AG09319 (cell line): Measurements from ENCODE around the gene PCED1B.

Experiments used
- DNase-seq: peaks from one replicate; pipeline ENCODE4 v3.0.0-alpha.2; 2010; ENCODE audit warnings: low read depth; ENCODE audit errors: extremely low read depth
- TF ChIP-seq, protein P1 (sequence below): IDR thresholded peaks from 2 replicates; pipeline ENCODE4 v1.5.1; 2011; ENCODE audit warnings: low read depth, mild to moderate bottlenecking, inconsistent platforms, low read length, moderate library complexity

The PCED1B gene

DNA sequence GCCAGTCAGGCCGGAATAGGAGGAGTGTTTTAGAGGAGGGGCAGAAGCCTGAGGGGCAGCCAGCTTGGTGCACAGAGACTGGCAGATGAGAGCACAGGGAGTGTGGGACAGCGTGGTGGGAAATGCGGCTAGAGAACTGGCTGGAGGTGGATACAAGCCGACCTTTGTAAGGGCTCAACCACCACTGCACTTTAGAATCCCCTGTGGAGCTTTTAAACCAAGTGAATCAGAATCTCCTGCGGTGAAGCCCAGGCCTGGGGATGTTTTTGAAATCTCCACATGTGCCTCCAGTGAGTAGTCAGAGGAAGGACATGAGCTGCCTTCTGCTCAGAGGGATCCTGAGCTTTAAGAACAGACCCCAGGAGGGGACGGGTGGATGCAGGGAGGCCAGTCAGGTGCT, 10.9 kb upstream of the PCED1B start:
- TF ChIP-seq, protein P1, sequence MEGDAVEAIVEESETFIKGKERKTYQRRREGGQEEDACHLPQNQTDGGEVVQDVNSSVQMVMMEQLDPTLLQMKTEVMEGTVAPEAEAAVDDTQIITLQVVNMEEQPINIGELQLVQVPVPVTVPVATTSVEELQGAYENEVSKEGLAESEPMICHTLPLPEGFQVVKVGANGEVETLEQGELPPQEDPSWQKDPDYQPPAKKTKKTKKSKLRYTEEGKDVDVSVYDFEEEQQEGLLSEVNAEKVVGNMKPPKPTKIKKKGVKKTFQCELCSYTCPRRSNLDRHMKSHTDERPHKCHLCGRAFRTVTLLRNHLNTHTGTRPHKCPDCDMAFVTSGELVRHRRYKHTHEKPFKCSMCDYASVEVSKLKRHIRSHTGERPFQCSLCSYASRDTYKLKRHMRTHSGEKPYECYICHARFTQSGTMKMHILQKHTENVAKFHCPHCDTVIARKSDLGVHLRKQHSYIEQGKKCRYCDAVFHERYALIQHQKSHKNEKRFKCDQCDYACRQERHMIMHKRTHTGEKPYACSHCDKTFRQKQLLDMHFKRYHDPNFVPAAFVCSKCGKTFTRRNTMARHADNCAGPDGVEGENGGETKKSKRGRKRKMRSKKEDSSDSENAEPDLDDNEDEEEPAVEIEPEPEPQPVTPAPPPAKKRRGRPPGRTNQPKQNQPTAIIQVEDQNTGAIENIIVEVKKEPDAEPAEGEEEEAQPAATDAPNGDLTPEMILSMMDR, result no peak
- DNase-seq, result no peak

DNA sequence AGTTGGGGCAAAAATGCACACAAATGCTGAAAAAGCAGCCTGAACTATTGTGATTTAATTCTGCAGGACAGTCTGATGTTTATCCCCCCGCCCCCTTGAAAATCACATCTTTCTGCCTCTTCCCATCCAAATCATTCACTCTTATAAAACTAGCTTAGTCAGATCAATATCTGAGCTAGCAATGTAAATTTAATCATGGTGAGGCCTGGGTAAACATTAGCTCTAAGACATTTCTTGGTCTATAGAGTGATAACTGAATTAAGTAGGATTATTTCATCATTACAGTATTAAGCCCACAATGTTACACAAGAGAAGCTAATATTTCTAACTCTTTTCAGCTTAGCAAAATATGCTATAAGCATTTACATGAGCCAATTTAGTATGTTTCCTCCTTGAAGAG, 9.1 kb upstream of the PCED1B start:
- TF ChIP-seq, protein P1, result no peak
- DNase-seq, result no peak

DNA sequence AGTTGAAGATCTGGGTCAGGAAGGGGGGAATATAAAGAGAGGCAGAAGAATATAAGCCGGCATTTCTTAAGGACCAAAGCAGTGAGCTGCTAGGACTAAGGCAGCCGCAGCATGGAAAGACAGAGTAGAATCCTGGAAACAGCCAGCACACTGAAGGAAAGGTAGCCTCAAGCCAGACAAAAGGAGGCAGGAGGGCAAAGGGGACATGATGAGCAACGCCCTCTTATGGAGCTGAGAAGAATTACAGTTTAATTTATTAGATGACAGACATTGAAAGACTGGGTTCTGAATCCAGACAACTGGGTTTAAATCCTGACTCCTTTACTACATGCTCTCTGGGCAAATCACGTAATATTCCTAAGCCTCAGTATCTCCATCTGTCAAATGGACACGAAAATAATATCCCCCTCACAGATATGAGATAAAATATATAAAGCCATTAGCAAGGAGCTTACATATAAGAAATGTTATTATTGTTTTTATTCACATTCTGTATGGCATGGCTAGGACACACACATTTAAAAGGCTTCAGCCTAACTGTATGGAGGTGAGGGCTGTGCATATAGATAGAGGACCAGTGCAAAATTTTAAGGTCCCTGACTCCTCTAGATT, 8.1 kb upstream of the PCED1B start:
- DNase-seq, result no peak
- TF ChIP-seq, protein P1, result peak; percentile 25

DNA sequence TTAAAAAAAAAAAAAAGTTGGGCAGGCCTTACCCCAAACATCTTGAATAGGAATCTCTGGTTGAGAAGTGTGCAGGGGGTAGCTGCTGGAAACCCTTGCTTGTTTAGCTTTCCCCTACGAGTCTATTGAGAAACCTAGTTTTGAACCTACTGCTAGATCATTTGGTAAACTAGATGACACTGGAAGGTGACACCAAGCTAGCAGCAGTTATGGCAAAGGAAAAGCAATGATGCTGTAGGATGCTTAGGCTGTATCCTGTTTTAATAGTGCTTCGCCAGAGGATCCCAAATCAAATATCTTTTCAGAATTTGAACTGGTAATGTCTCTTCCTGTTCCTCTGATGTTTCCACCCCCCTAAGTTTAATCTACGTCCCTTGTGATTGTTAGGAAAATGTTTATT, 5.5 kb upstream of the PCED1B start:
- TF ChIP-seq, protein P1, result no peak
- no peak for DNase-seq

DNA sequence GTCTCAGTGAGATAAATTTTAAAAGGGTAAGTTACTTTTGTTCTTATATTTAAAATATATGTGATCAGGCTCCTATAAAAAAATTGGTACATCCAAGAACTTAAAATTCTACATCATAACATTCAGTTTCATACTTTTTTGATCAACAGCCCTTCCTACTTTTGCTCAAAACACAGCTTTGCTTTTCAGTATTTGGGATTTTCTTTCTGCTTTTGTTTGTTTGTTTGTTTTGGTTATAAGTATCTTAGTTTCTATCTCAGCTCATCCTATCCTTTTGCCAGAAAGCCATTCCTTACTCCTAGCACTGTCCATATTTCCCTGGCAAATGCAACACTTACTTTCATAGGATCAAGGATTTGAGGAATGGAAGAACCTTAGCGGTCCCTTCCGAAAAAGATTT, 4.7 kb upstream of the PCED1B start:
- TF ChIP-seq, protein P1, result no peak
- no peak for DNase-seq

DNA sequence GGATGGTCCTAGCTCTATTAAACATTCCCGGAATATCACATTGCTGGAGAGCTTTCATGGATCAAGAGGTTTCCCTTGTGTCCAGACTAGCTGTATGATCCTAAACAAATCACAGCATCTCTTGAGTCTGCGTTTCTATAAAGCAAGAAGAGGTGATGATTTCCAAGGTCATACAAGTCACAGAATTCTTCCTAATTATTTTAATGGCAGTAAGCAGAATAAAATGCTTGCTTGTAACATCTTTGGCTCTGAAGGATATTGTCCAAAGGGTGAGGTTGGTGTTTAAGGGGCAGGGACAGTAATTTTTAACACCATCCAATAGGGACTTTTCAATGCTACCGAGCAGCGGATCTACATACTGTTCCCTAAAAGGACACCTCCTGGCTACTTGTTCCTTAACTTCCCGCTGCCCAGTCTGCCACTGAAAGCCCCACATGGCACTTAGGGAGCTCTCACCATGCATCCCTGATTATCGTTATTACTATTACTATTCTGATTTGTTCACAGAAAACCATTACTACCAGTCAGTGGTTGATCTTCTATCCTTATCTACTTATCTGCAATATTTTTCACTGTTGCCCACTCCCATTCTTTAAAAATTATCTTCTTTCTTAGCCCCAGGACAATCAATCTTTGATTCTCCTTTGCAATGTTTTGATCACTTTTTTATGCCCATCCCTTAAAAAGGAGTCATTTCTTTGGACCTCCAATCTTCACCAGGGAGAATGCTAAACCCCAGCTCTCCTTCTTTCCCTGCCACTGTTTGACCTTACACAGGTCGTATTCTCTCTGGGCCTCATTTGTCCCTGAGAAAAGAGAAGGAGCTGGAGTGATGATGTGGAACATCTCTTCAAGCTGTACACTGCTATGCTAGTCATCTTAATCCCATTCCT, 4.0 kb upstream of the PCED1B start:
- DNase-seq, result no peak
- TF ChIP-seq, protein P1, result no peak
